Measurements from ENCODE around the gene MAB21L3. TPM values are rescaled to one million over a fixed set of nuclear protein-coding genes. Genes with fewer than 3 reads are reported as not detected.

The MAB21L3 gene
- 0.11 and 0.26 TPM in 2 replicates for total RNA-seq

DNA sequence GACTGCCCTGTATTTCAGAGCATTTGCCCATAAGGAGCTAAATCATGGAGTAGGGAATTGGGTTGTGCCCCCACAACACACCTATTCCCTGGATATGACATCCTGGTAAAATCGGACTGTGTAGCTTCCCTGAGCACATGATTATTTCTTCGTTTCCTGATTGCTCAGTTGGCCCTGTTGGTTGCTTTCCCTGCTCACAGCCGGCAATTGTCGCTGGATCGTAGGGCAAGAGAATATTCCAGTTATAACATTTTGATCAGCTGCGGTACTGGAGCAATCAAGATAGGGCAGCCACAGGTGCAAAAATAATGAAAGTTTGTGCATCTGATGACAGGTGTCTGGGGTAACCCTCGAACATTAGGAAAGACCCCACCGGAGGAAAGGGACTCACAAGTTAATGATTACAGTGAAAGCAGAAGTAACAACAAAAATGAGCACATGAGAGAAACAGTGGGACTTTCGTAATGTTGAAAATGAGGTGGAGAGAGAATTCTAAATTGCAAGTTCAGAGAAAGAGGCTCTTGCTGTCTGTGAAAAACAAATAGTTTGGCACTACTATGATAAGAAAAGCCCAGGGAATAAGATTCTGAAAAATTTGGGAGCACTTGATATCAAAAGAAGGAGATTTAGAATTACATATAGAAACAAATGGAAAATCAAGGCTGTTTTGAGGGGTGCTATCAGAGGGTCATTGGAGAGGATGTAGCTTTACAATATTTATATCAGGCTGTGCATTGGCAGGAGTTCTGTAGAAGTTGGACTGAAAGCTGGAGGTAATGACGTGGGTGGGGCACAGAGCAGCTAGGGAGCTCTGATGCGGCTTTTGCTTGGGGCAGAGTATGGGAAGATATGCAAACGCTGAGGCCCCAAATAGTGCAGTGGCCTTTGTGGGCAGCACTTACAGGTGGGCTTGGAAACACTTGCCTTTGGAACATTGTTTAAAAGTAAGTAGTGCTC, at the start of gene MAB21L3:
Gene MAB21L3, plus strand, starts transcription at position 833 of the 957 bp plus-strand sequence. CDS start 1,217 bp downstream, outside the sequence.

Other genes starting within 250 kb of the MAB21L3 start
- 10.5 and 19.5 TPM in 2 replicates for gene SLC22A15, start 134.9 kb upstream of the MAB21L3 start, total RNA-seq

All from articular chondrocyte of knee joint (primary cell).